ENCODE data around the gene KANSL1. TPM values are rescaled to one million over a fixed set of nuclear protein-coding genes. Genes with fewer than 3 reads are reported as not detected.

KANSL1 gene
- total and polyA plus RNA-seq, 2 of the 4 experiments (the other 2 are of a cell fraction) = 19.1 to 49.6 TPM

GRCh38 chr17:46181940-46182339, 11.3 kb downstream of the KANSL1 start:
- H2BK5ac ChIP-seq (ENCODE audit: low read depth, low read length, poor library complexity, severe bottlenecking) = no peak overlapping the region
- intact Hi-C loops (cut with micrococcal nuclease) = no loop called here
- CTCF ChIA-PET = no interaction called here
- H3K56ac ChIP-seq (ENCODE audit: extremely low read depth, insufficient read depth, low read length) = no peak overlapping the region
- POLR2A ChIA-PET (ENCODE audit: unreplicated experiment) = no interaction called here
- H3K14ac ChIP-seq (replicated peaks; ENCODE audit: low read depth, low read length) = no peak overlapping the region
- in situ Hi-C loops (cut with MboI; ENCODE audit: low sequenced_read_pairs) = no loop called here
- no TSS peak for BruUV-seq (replicated peaks)
- no peak overlapping the region for H4K8ac ChIP-seq (ENCODE audit: low read depth in 2 of 2, low read length in 2 of 2)
- H3K4me2 ChIP-seq (ENCODE audit: low read depth, low read length) = no peak overlapping the region
- no peak overlapping the region for H3K23ac ChIP-seq (ENCODE audit: low read depth, low read length)
- H2BK120ac ChIP-seq (ENCODE audit: low read depth, low read length) = no peak overlapping the region
- H2BK15ac ChIP-seq (ENCODE audit: low read depth, low read length) = no peak overlapping the region
- no peak for DNase-seq
- peaks cover 7 to 67% of the 10 kb centered on the region in 2 experiments for H3K79me1 ChIP-seq (ENCODE audit: low read depth in 1 of 2, low read length in 2 of 2)
- dilution Hi-C loops (cut with HindIII; ENCODE audit: low sequenced_read_pairs, unreplicated experiment) = no loop called here
- H3K27ac ChIP-seq (ENCODE audit: insufficient read depth, low read length) = no peak overlapping the region
- no peak for TF ChIP-seq CTCF (conservative IDR thresholded peaks at IDR 0.05; ENCODE audit: low read depth, low read length)
- no peak for TF ChIP-seq MAFK (IDR thresholded peaks at IDR 0.05; ENCODE audit: low read depth, low read length)
- no peak for TF ChIP-seq MAZ (IDR thresholded peaks at IDR 0.05; ENCODE audit: borderline replicate concordance, low read depth, low read length)
- no peak for TF ChIP-seq CEBPB (IDR thresholded peaks at IDR 0.05; ENCODE audit: low read depth, low read length)
- TF ChIP-seq POLR2A (IDR thresholded peaks at IDR 0.05; ENCODE audit: low read depth, low read length) = no peak
- TF ChIP-seq CHD1 (IDR thresholded peaks at IDR 0.05; ENCODE audit: low read depth, low read length) = no peak
- TF ChIP-seq MXI1 (IDR thresholded peaks at IDR 0.05; ENCODE audit: borderline replicate concordance, low read depth, low read length) = no peak
- no peak for TF ChIP-seq NFE2L2 (IDR thresholded peaks at IDR 0.05; ENCODE audit: low read depth, low read length)
- no peak for TF ChIP-seq BHLHE40 (IDR thresholded peaks at IDR 0.05; ENCODE audit: low read depth, low read length)
- no peak for TF ChIP-seq RAD21 (IDR thresholded peaks at IDR 0.05; ENCODE audit: low read length)
- no peak for TF ChIP-seq RFX5 (IDR thresholded peaks at IDR 0.05; ENCODE audit: low read depth, low read length)
- TF ChIP-seq RCOR1 (IDR thresholded peaks at IDR 0.05; ENCODE audit: insufficient replicate concordance, low read length) = no peak
- no peak for TF ChIP-seq ELK1 (IDR thresholded peaks at IDR 0.05; ENCODE audit: borderline replicate concordance, low read depth, low read length)
- TF ChIP-seq SMC3 (IDR thresholded peaks at IDR 0.05; ENCODE audit: low read depth, low read length) = no peak
- TF ChIP-seq FOS (IDR thresholded peaks at IDR 0.05; ENCODE audit: low read depth, low read length) = no peak
- TF ChIP-seq USF2 (IDR thresholded peaks at IDR 0.05; ENCODE audit: low read depth, low read length) = no peak
- no peaks in the 10 kb centered on the region; the same call in 1 of the 2 replicates for H3K36me3 ChIP-seq (ENCODE audit: control insufficient read depth, insufficient read depth, low read length)
- no peak overlapping the region for H3K18ac ChIP-seq (ENCODE audit: low read depth, low read length)
- no peak overlapping the region for H3K9ac ChIP-seq (ENCODE audit: low read depth, low read length)
- no peak overlapping the region for H3K4ac ChIP-seq (ENCODE audit: low read depth, low read length)
- no peaks in the 10 kb centered on the region for H3K9me3 ChIP-seq (ENCODE audit: control insufficient read depth, insufficient read depth, low read length)
- no peak overlapping the region for H2BK20ac ChIP-seq (ENCODE audit: low read depth, low read length)
- no peak overlapping the region for H4K91ac ChIP-seq (ENCODE audit: insufficient read depth, low read depth, low read length)
- no peak overlapping the region for H4K5ac ChIP-seq (ENCODE audit: low read depth, low read length)
- H3K27me3 ChIP-seq (ENCODE audit: control insufficient read depth, insufficient read depth, low read length) = no peaks in the 10 kb centered on the region
- WGBS, 2 experiments (ENCODE audit: extremely low coverage in 2 of 2, insufficient read length in 1 of 2) = no CpG with 5 or more reads among the region's 5 CpGs
- no peak overlapping the region for H2AK9ac ChIP-seq (replicated peaks; ENCODE audit: low read depth, low read length, poor library complexity)
- H2AK5ac ChIP-seq (ENCODE audit: low read depth, low read length) = no peak overlapping the region
- H3K4me3 ChIP-seq (ENCODE audit: insufficient read depth, low read depth, low read length) = no peak overlapping the region
- no peak overlapping the region for H2AFZ ChIP-seq (replicated peaks; ENCODE audit: low read length, poor library complexity)
- no peak for ATAC-seq (ENCODE audit: low read depth)
- H4K20me1 ChIP-seq (ENCODE audit: insufficient read depth, low read length) = peaks cover 100% of the 10 kb centered on the region
- peaks cover 23% of the 10 kb centered on the region for H3K9me1 ChIP-seq (ENCODE audit: insufficient read depth, low read length)
- peaks cover 7% of the 10 kb centered on the region for H3K4me1 ChIP-seq (ENCODE audit: control insufficient read depth, insufficient read depth, low read length)

Measured in IMR-90 (cell line).